LoVo (cell line): ENCODE measurements around the gene KLHDC2.
"Not testable (repeated sequence)": the region's sequence is repeated elsewhere in the genome, so short reads cannot be mapped to it uniquely, and the experiment has no call there.

Source experiments
- DNase-seq: peaks from one replicate; pipeline ENCODE4 v3.0.0-alpha.2; 2016; ENCODE audit warnings: low spot score

Gene KLHDC2

DNA sequence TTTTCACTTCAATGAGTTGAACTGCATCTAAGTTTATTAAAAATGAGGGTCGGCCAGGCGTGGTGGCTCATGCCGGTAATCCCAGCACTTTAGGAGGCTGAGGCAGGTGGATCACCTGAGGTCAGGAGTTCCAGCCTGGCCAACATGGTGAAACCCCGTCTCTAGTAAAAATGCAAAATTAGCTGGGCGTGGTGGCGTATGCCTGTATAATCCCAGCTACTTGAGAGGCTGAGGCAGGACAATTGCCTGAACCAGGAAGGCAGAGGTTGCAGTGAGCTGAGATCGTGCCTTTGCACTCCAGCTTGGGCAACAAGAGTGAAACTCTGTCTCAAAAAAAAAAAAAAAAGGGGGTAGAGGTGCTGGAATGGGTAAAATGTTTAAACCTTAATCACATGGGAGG, 13.1 kb downstream of the KLHDC2 start:
- DNase-seq: not testable (repeated sequence)

DNA sequence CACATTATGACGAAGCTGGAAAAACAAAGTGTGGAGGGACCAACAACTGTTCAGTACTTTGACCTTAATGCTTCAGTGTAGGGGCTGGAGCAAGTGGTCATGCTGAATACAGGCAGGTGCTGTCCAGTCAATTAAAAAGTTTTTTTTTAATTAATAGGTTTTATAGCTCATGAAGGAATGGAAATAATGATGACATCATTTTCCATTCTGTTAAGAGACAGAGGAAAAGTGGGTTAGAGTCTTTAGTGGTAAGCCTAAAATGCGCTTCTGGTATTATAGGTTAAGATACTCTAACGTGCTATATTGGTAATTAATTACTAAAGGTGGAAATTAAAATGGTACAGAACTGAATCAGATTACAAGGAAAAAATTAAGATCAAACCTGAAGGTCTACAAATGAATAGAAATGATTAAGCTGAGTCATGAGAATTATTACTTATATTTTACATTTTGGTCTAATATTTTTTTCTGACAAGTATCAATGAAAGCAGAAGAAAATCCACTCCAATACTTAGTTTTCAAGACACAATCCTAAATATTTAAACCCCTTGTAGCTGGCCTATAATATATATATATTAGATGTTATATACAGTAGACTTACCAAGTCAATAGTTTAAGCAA, 15.6 kb downstream of the KLHDC2 start:
- no peak for DNase-seq

DNA sequence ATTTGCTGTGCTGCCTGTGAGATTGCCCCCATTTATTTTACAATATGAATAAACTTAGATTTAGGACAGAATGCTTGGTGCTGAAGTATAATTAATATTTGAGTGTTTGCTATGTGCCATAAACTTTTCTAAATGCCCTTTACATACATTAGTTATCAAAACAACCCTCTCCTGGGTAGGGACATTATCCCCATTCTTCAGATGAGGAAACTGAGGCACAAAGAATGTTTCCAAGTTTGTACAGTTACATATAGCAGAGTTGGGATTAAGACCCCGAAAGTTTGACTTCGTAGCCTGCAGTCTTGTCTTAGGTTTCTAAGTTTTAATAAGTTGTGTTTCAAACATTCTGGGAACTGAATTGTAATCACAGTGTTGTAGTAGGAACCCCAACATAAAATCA, 18.4 kb downstream of the KLHDC2 start:
- no peak for DNase-seq

DNA sequence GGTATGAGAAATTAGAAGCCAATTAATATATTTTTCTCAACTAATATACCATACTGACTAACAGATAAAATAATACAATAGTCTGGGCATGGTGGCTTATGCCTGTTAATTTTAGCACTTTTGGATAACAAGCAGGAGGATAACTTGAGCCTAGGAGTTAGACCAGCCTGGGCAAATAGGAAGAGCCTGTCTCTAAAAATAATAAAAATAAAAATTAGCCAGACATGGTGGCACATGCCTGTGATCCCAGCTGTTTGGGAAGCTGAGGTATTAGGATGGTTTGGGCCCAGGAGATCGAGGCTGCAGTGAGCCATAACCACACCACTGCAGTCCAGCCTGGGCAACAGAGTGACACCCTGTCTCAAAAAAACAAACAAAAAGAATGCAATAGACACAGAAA, 24.7 kb downstream of the KLHDC2 start:
- DNase-seq: no peak

DNA sequence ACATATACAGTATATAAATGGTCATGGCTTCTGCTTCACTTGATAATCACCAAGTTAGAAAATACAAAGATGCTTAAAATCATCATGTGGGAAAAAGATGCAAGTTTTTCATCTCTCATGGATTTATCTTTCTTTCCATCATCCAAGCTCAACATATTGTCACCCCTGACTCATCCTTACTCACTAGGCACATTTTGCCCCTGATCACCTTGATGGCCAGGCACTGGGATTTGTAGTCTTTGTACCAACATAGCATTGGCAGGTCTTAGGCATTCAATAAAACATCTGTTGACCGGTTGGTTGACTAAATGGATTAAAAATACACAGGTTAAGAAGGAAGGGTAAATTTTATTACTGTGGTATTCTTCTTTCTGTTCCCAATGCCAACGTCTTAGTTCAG, 28.1 kb downstream of the KLHDC2 start:
- DNase-seq: no peak

DNA sequence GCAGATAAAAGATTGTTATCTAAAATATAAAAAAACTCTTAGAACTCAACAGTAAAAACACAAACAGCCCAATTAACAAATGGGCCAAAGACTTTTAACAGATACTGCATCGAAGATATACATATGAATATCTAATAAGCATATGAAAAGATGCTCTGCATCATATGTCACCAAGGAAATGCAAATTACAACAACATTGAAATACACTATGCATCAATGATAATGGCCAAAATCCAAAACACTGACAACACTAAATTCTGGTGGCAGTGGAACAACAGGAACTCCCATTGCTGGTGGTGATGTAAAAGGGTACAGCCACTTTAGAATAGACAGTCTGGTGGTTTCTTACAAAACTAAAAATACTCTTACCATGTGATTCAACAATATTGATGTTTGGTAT, 40.8 kb downstream of the KLHDC2 start:
- DNase-seq: no peak

DNA sequence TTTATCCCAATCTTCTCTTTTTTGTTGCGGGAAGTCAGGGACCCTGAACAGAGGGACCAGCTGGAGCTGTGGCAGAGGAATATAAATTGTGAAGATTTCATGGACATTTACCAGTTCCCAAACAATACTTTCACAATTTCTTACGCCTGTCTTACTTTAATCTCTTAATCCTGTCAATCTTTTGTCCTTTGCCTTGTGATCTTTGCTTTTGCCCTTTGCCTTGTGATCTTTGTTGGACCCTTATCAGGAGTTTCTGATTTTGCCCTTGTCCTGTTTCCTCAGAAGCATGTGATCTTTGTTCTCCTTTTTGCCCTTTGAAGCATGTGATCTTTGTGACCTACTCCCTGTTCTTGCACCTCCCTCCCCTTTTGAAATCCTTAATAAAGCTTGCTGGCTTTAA, 48.2 kb downstream of the KLHDC2 start:
- not testable (repeated sequence) for DNase-seq

DNA sequence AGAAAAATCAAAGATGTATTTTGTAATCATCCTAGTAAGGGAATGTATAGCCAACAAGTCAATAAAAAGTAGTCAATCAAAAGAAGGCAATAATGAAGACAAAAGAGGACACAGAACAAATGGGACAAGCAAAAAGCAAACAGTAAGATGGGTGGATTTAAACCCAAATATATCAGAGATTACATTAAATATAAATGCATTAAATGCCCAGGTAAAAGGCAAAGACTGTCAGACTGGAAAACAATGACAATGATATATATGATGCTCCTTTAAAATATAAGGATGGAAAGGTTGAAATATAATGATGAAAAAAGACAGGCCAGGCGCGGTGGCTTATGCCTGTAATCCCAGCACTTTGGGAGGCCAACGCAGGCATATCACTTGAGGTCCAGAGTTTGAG, 48.9 kb downstream of the KLHDC2 start:
- no peak for DNase-seq

DNA sequence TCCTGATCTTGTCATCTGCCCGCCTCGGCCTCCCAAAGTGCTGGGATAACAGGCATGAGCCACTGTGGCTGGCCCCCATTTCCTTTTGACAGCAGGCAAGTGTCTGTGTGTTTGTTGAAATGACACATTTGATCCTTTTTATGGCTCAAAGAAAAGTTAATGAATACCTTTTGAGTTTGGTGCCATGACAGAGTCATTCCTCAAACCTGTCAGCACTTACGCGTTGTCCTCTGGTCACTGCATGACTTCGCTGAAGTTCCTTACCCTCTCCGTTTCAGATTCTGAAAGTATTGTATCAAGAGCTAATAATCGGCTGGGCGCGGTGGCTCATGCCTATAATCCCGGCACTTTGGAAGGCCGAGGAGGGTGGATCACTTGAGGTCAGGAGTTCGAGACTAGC, 52.2 kb downstream of the KLHDC2 start:
- no peak for DNase-seq

DNA sequence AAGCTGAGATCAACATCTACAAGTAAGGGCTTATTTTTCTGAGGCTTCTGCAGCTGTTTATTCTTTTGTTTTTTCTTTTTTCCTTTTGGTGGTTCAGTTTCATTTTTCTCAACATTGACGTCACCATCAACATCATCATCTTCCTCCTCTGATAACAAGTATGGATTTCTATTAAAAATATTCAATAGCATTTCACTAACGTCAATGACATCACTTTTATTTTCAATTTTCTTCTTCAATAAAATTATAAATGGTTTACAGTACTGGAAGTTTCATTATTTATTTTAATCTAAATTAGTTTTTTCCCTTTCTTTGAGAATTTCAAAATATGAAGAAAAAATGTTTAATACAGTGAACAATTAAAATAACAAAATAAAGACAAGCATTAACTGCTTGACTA, 60.7 kb downstream of the KLHDC2 start:
- DNase-seq: no peak
